HepG2 (cell line): ENCODE data around the gene TEKT5. TPM values are rescaled to one million over a fixed set of nuclear protein-coding genes. Genes with fewer than 3 reads are reported as not detected.

ENCODE experiments used
- ARID4A ChIP-seq: sonication (generic); formaldehyde crosslinking; IDR thresholded peaks from 2 replicates; pipeline ENCODE4 v1.5.0; 2020; ENCODE audit warnings: mild to moderate bottlenecking, missing genetic modification reagents, borderline replicate concordance
- CAMTA2 ChIP-seq: sonication (generic); formaldehyde crosslinking; IDR thresholded peaks from 2 replicates; pipeline ENCODE4 v1.4.0; 2020; ENCODE audit warnings: mild to moderate bottlenecking, missing genetic modification reagents, borderline replicate concordance
- CBX5 ChIP-seq: sonication (generic); formaldehyde crosslinking; IDR thresholded peaks from 2 replicates; pipeline ENCODE4 v1.4.0; 2020; ENCODE audit warnings: missing genetic modification reagents, borderline replicate concordance
- CCDC6 ChIP-seq: sonication (generic); formaldehyde crosslinking; IDR thresholded peaks from 2 replicates; pipeline ENCODE4 v1.8.1; 2022; ENCODE audit warnings: mild to moderate bottlenecking, missing genetic modification reagents, moderate library complexity
- ELF3 ChIP-seq: IDR thresholded peaks from 2 replicates; pipeline ENCODE4 v1.6.1; 2016; ENCODE audit warnings: missing genetic modification reagents, missing compliant biosample characterization
- ERF ChIP-seq: IDR thresholded peaks from 2 replicates; pipeline ENCODE4 v1.6.1; 2018; ENCODE audit warnings: missing biosample characterization, missing genetic modification reagents
- HHEX ChIP-seq: IDR thresholded peaks from 2 replicates; pipeline ENCODE4 v1.6.1; 2016; ENCODE audit warnings: control low read depth
- HNF4G ChIP-seq, 2 experiments: sonication (generic) in 1 of 2; formaldehyde crosslinking in 1 of 2; IDR thresholded peaks; 2 replicates each; pipeline versions ENCODE4 v1.4.0 to v1.6.1; 2011 to 2020; ENCODE audit warnings: borderline replicate concordance in 2 of 2, low read depth in 2 of 2, mild to moderate bottlenecking in 2 of 2, low read length in 1 of 2, missing genetic modification reagents in 1 of 2, moderate library complexity in 1 of 2
- KDM1A ChIP-seq: IDR thresholded peaks from 2 replicates; pipeline ENCODE4 v1.6.1; 2016; ENCODE audit warnings: missing compliant biosample characterization
- LCORL ChIP-seq, 2 experiments: fragments of 450-650 bp in 1 of 2; sonication (generic) in 1 of 2; formaldehyde crosslinking in 1 of 2; IDR thresholded peaks; 2 replicates each; pipeline versions ENCODE4 v1.5.0 to v1.6.1; 2017 to 2020; ENCODE audit warnings: antibody characterized with exemption in 1 of 2, missing genetic modification reagents in 1 of 2
- MAZ ChIP-seq, 2 experiments: sonication (generic) in 1 of 2; formaldehyde crosslinking in 1 of 2; IDR thresholded peaks; 2 replicates each; pipeline versions ENCODE4 v1.5.0 to v1.6.1; 2012 to 2020; ENCODE audit warnings: low read depth in 2 of 2, mild to moderate bottlenecking in 2 of 2, borderline replicate concordance in 1 of 2, improper control_type of control experiment in 1 of 2, low read length in 1 of 2, missing genetic modification reagents in 1 of 2, moderate library complexity in 1 of 2
- MED1 ChIP-seq: sonication (generic); formaldehyde crosslinking; IDR thresholded peaks from 2 replicates; pipeline ENCODE4 v1.4.0; 2020; ENCODE audit warnings: missing genetic modification reagents
- RARG ChIP-seq: sonication (generic); formaldehyde crosslinking; IDR thresholded peaks from 2 replicates; pipeline ENCODE4 v1.4.0; 2020; ENCODE audit warnings: low read depth, mild to moderate bottlenecking, missing genetic modification reagents
- RCOR2 ChIP-seq: IDR thresholded peaks from 2 replicates; pipeline ENCODE4 v1.6.1; 2016; ENCODE audit warnings: missing biosample characterization, missing genetic modification reagents
- SAP130 ChIP-seq: IDR thresholded peaks from 2 replicates; pipeline ENCODE4 v1.6.1; 2016; ENCODE audit warnings: low read depth
- SNAPC2 ChIP-seq: sonication (generic); formaldehyde crosslinking; IDR thresholded peaks from 2 replicates; pipeline ENCODE4 v1.8.1; 2022; ENCODE audit warnings: mild to moderate bottlenecking, missing genetic modification reagents
- STAG1 ChIP-seq: sonication (generic); formaldehyde crosslinking; IDR thresholded peaks from 2 replicates; pipeline ENCODE4 v1.4.0; 2020; ENCODE audit warnings: missing genetic modification reagents
- XRCC5 ChIP-seq: fragments of 200-400 bp; formaldehyde crosslinking; optimal IDR thresholded peaks from 2 replicates; pipeline ENCODE3; 2017; ENCODE audit warnings: mild to moderate bottlenecking, low read length
- YEATS4 ChIP-seq: sonication (generic); formaldehyde crosslinking; IDR thresholded peaks from 2 replicates; pipeline ENCODE4 v1.4.0; 2020; ENCODE audit warnings: missing genetic modification reagents, borderline replicate concordance
- ZFX ChIP-seq: sonication (generic); formaldehyde crosslinking; IDR thresholded peaks from 2 replicates; pipeline ENCODE4 v1.4.0; 2020; ENCODE audit warnings: mild to moderate bottlenecking, low read depth, missing genetic modification reagents, moderate library complexity
- ZGPAT ChIP-seq: IDR thresholded peaks from 2 replicates; pipeline ENCODE4 v1.6.1; 2016; ENCODE audit warnings: mild to moderate bottlenecking
- ZNF331 ChIP-seq: sonication (generic); formaldehyde crosslinking; IDR thresholded peaks from 2 replicates; pipeline ENCODE4 v1.4.0; 2020; ENCODE audit warnings: missing genetic modification reagents
- ZNF670 ChIP-seq: sonication (generic); formaldehyde crosslinking; IDR thresholded peaks from 2 replicates; pipeline ENCODE4 v1.8.0; 2022; ENCODE audit warnings: mild to moderate bottlenecking, missing genetic modification reagents, borderline replicate concordance
- polyA plus RNA-seq, 8 experiments: library from polyadenylated mRNA; depleted of rRNA in 3 of 8; stranded (reverse) in 7 of 8; unstranded in 1 of 8; fragments of >200 nt; fragmentation: Illumina TruSeq in 4 of 8; extraction: Trizol in 4 of 8; gene quantifications; 2 replicates each; pipeline versions ENCODE4 v1.2.1 to v1.2.3, GENCODE V29; 2011 to 2016; ENCODE audit warnings: low read depth in 4 of 8, missing spikeins in 1 of 8, mixed read lengths in 1 of 8; ENCODE audit not compliant: insufficient read depth in 1 of 8
- total RNA-seq, 5 experiments: library from RNA; depleted of rRNA; stranded (reverse); fragments of >200 nt; fragmentation: Illumina TruSeq; extraction: Trizol; gene quantifications; 2 replicates each; pipeline ENCODE4 v1.2.3, GENCODE V29; 2016; ENCODE audit warnings: low read depth in 1 of 5
- TF ChIP-seq, protein P1 (sequence below): IDR thresholded peaks from 2 replicates; pipeline ENCODE4 v1.6.1; 2016

TEKT5 gene
- total and polyA plus RNA-seq, 2 of the 13 experiments (the other 11 are each of a cell fraction or from before 2014, with no cell fraction given) = 0.16 TPM; not detected in 1

- TF ChIP-seq LCORL (IDR thresholded peaks at IDR 0.05) (no peak), LCORL (CRISPR knock-in tag; IDR thresholded peaks at IDR 0.05) (0 out of 2 replicates have a peak, but pooled peaks have one; percentile 42), SNAPC2 (no peak), CCDC6 (CRISPR knock-in tag) (no peak), YEATS4 (no peak), HNF4G (IDR thresholded peaks at IDR 0.05; ENCODE audit: borderline replicate concordance, low read depth, low read length) (0 out of 2 replicates have a peak, but pooled peaks have one; percentile 5), HNF4G (CRISPR knock-in tag; IDR thresholded peaks at IDR 0.05; ENCODE audit: borderline replicate concordance, low read depth) (no peak), ERF (CRISPR knock-in tag) (peak; percentile 55; the same call in 1 of the 2 replicates), KDM1A (CRISPR knock-in tag) (peak; percentile 62; the same call in 1 of the 2 replicates), ELF3 (CRISPR knock-in tag) (peak; percentile 38; the same call in 1 of the 2 replicates), ARID4A (CRISPR knock-in tag) (0 out of 2 replicates have a peak, but pooled peaks have one; percentile 31), MAZ (IDR thresholded peaks at IDR 0.05; ENCODE audit: borderline replicate concordance, low read depth, low read length) (no peak), MAZ (CRISPR knock-in tag; IDR thresholded peaks at IDR 0.05; ENCODE audit: low read depth) (no peak), SAP130 (CRISPR knock-in tag) (0 out of 2 replicates have a peak, but pooled peaks have one; percentile 28), XRCC5 (peak; percentile 18), MED1 (CRISPR knock-in tag) (peak; percentile 30; the same call in 1 of the 2 replicates), CAMTA2 (CRISPR knock-in tag) (no peak), HHEX (CRISPR knock-in tag) (no peak), STAG1 (CRISPR knock-in tag) (peak; percentile 56), ZNF331 (CRISPR knock-in tag) (0 out of 2 replicates have a peak, but pooled peaks have one; percentile 9), ZFX (CRISPR knock-in tag) (no peak), RARG (CRISPR knock-in tag) (no peak), ZNF670 (no peak), CBX5 (CRISPR knock-in tag) (peak; percentile 25; the same call in 1 of the 2 replicates), RCOR2 (CRISPR knock-in tag) (peak; percentile 73), ZGPAT (CRISPR knock-in tag) (0 out of 2 replicates have a peak, but pooled peaks have one; percentile 13)
- TF ChIP-seq, protein P1, sequence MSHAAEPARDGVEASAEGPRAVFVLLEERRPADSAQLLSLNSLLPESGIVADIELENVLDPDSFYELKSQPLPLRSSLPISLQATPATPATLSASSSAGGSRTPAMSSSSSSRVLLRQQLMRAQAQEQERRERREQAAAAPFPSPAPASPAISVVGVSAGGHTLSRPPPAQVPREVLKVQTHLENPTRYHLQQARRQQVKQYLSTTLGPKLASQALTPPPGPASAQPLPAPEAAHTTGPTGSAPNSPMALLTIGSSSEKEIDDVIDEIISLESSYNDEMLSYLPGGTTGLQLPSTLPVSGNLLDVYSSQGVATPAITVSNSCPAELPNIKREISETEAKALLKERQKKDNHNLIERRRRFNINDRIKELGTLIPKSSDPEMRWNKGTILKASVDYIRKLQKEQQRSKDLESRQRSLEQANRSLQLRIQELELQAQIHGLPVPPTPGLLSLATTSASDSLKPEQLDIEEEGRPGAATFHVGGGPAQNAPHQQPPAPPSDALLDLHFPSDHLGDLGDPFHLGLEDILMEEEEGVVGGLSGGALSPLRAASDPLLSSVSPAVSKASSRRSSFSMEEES (CRISPR knock-in tag) = peak; percentile 60; the same call in 1 of the 2 replicates
These were observed 97.5 kb downstream of the TEKT5 start (continued) for GRCh38 chr16:10597187-10597601.
